Coronary artery (tissue), 2 donors: ENCODE data around the gene BANF2.
A peak's percentile ranks its signal among the peaks of the same experiment; 100 is the strongest.

Experiments
- DNase-seq: peaks from one replicate; pipeline ENCODE4 v3.0.0-alpha.2; 2017; ENCODE audit warnings: low spot score
- H3K27ac ChIP-seq, 2 donors: fragments of 200-600 bp; sonication (generic); one replicate each; pipeline ENCODE4 v1.5.1; 2016 to 2019
- H3K4me3 ChIP-seq: fragments of 200-600 bp; sonication (generic); 2 replicates; pipeline ENCODE4 v1.5.1; 2016; ENCODE audit warnings: mild to moderate bottlenecking, moderate library complexity
- TF ChIP-seq, protein P1 (sequence below): fragments of 200-600 bp; sonication (generic); IDR thresholded peaks from one replicate; pipeline ENCODE4 v1.5.1; 2019; ENCODE audit warnings: antibody characterized with exemption

The BANF2 gene

DNA sequence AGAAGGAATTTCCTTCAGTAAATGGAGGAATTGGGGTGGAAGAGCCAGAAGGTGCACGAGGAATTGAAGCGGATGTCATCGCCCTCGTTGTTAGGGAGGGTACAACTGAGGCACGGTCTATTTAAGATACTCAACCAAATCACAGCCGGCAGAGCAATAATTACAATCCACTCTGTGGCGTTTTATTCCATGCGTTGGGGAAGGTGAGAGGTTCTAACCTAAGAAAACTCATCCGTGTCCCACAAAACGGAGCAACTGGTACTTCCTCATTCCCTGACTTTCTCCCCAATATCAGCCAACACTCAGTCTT lies 16.9 kb upstream of the BANF2 start:
- H3K4me3 ChIP-seq, result peak overlapping the region; percentile 92
- no peak for DNase-seq
- H3K27ac ChIP-seq, result peak overlapping the region; percentile 65 to 78
- TF ChIP-seq, protein P1, sequence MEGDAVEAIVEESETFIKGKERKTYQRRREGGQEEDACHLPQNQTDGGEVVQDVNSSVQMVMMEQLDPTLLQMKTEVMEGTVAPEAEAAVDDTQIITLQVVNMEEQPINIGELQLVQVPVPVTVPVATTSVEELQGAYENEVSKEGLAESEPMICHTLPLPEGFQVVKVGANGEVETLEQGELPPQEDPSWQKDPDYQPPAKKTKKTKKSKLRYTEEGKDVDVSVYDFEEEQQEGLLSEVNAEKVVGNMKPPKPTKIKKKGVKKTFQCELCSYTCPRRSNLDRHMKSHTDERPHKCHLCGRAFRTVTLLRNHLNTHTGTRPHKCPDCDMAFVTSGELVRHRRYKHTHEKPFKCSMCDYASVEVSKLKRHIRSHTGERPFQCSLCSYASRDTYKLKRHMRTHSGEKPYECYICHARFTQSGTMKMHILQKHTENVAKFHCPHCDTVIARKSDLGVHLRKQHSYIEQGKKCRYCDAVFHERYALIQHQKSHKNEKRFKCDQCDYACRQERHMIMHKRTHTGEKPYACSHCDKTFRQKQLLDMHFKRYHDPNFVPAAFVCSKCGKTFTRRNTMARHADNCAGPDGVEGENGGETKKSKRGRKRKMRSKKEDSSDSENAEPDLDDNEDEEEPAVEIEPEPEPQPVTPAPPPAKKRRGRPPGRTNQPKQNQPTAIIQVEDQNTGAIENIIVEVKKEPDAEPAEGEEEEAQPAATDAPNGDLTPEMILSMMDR, result no peak

DNA sequence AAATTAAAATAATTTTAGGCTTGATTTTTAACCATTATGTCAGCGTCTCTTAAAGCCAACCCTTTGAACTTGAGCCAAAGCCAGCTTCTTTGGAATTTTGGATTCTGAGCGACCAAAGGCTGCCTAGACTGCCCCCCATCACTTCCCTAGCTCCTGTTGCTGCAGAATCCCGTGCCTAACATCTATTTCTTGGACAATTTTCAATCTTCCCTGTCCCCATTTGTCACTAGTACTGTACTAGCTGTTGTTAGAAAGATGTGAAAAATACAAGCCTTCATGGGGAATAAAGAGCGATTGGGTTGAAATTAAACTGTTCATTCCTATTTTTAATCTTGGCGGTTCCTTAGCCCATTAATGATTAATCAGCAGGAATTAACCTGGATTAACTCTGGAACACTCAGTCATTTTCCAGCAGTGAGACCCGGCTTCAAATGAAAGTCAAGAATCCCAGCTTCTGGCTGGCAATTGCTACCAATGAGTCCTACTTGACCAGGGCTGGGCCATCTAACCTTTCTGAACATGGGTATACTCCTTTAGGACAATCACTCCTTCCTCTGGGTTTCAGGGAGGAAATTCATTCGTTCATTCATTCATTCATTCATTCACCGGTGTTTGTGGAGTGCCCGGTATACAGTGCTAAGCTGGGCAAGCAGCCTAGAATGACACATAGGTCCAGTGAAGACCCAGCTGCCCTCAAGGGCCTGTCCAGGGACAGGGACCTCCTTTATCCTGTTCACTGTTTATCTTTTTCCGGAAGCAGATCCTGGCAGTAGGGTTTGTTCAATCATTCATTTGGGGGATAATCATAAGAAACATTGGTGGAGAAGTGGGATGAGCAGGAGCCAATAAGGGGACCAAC lies 16.3 kb upstream of the BANF2 start:
- Histone ChIP-seq H3K27ac (no peak overlapping the region), H3K4me3 (no peak overlapping the region)
- TF ChIP-seq, protein P1, result no peak
- DNase-seq, result peak; percentile 46

DNA sequence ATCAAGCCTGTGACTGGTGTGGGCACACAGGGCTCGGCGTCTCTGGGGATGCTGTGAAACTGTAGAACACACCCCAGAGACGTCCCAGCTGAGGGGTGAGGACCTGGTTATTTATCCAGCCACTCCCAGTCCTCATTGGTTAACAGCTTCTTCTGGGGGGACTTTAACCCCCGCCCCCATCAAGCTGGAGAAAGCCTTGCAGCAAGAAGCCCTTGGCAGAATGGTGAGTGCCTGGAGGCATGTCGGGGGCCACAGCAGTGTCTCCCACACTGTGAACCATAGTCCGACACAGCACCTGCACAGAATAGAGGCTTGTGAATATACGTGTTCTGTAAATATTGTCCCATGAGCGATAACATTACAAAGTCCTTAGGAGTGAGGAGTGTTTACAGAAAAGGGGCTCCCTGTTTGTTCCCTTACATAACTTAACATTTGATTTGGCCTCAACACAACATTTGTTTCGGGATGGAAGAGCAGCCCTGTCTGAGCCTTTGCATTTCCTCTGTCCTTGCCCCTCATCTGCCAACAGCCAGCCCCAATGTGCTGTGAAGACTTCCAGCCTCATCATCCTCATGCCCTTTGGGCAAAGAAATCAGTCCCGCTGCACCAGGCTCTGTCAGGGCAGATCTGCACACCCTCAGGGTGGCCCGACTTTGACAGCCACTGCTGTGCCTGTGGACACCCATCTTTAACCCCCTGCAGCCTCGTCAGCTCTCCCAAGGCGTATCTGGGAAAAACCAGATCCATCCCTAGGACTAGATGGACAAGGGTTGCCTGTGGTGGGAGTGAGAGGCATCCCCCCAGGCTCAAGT lies 15.5 kb upstream of the BANF2 start:
- Histone ChIP-seq H3K4me3 (no peak overlapping the region), H3K27ac (no peak overlapping the region)
- peak; percentile 72 for DNase-seq
- TF ChIP-seq, protein P1, result no peak

DNA sequence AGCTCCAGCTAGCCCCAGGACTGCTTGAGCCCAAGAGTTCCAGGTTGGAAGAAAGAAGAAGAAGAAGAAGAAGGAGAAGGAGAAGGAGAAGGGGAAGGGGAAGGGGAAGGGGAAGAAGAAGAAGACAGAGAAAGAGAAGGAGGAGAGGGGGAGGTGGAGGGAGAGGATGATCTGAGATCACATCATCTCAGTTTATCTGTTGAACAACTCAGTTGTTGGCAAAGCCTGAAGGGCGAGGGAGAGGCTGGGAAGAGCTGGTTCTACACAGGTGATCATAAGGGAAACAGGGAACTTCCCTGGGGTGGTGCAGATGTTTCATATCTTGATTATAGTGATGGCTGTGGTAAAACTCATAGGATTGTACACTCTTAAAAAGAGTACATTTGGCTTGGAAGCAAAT lies 14.6 kb upstream of the BANF2 start:
- TF ChIP-seq, protein P1, result no peak
- H3K4me3 ChIP-seq, result no peak overlapping the region
- no peak for DNase-seq
- no peak overlapping the region for H3K27ac ChIP-seq

DNA sequence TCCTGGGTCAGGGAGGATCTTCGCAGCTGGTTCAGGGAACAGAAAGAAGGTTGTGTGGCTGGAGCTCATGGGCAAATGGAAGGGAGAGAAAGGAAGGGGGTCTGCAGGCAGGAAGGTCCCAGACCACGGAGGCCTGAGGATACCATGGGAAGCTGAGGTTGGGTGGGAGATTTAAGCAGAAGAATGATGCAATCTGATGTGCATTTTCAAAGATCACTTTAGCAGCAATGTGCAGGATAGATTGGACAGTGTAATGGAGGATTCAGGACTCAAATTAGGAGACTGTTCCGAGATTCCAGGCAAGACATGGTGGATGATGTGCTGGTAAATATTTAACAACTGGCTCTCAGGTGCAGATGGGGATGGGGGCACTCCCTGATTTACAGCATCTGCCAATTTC lies 12.0 kb upstream of the BANF2 start:
- H3K4me3 ChIP-seq, result no peak overlapping the region
- peak; percentile 45 for DNase-seq
- H3K27ac ChIP-seq, result no peak overlapping the region
- TF ChIP-seq, protein P1, result no peak

DNA sequence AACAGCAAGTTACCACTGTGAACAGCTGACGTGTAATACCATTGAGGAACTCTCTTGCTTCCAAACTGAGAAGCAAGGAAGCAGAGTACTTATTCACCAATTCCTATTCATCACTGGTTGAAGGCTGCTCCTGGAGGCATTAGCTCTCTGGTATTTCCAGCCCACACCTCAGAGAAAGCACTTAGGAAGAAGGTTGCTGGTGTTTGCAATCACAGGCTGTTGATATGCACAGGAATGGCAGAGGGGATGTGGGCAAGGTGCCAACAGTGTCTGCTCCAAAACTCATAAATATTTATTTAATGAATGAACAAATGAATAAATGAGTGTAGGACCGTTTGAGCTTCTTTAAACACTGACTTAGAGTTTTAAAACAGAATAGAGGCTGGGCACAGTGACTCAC lies 10.8 kb upstream of the BANF2 start:
- TF ChIP-seq, protein P1, result no peak
- Histone ChIP-seq H3K4me3 (no peak overlapping the region), H3K27ac (no peak overlapping the region)
- no peak for DNase-seq
